ENCODE results near the gene INTS6. TPM values are rescaled to one million over a fixed set of nuclear protein-coding genes. Genes with fewer than 3 reads are reported as not detected.

Gene INTS6
- total RNA-seq, 2 experiments from 2014 or later = 48.9 to 52.0 TPM

GRCh38 chr13:51325837-51326236, 127.0 kb downstream of the INTS6 start:
- Mint-ChIP-seq H3K4me3 (no peak overlapping the region), H3K9me3 (ENCODE audit: insufficient read depth) (no peaks in the 10 kb centered on the region), H3K4me1 (ENCODE audit: low read depth) (peaks cover 4% of the 10 kb centered on the region), H3K27ac (no peak overlapping the region), H3K36me3 (ENCODE audit: low read depth) (no peaks in the 10 kb centered on the region), H3K27me3 (ENCODE audit: low read depth) (no peaks in the 10 kb centered on the region)
- CTCF ChIA-PET = no interaction called here
- ATAC-seq (no peak), DNase-seq (no peak)
- POLR2A ChIA-PET = interaction anchor here (0.6 kb wide), 1 partner anchor 304 kb away, joined by 3 read pairs; no protein-coding TSS in a partner anchor

DNA sequence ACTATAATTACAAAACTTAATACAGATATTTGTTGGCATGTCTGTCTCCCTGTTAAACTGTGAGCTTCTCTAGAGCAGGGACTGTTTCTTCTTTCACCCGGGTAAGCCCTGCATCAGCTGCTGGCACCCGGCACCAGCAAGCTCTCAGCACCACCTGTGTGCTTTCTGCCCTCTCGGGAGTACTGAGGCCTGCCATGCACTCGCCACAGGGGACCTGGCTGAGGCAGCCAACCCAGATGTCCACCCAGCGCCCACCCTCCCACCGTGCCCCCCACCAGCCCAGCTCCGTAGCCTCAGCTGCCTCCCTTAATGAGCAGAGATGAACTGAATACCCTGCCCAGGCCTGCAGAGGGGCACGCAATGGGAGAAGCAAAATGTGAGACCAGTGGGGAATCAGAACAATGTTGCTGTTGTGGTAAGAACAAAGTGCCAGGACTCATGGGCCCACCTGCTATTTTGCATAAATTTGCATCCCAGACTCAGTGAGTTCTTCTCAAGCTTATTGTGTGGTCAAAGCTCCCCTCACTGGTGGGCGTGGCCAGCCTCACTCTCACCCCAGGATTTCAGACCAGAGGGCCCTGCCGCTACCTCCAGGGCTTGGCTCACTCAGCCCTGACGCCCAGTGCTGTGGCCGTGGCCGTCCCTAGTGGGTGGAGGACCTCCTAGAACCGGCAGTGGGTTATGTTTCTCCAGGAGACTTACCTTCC, 128.0 kb downstream of the INTS6 start:
- ChIA-PET CTCF (no interaction called here), POLR2A (interaction anchor here (0.6 to 0.7 kb wide), 2 partner anchors 13 to 305 kb away, joined by 3 read pairs; no protein-coding TSS in a partner anchor)
- Mint-ChIP-seq H3K4me1 (ENCODE audit: low read depth) (no peaks in the 10 kb centered on the region), H3K9me3 (ENCODE audit: insufficient read depth) (no peaks in the 10 kb centered on the region), H3K27ac (no peak overlapping the region), H3K4me3 (no peak overlapping the region), H3K27me3 (ENCODE audit: low read depth) (no peaks in the 10 kb centered on the region), H3K36me3 (ENCODE audit: low read depth) (no peaks in the 10 kb centered on the region)
- ATAC-seq (no peak), DNase-seq (no peak)

DNA sequence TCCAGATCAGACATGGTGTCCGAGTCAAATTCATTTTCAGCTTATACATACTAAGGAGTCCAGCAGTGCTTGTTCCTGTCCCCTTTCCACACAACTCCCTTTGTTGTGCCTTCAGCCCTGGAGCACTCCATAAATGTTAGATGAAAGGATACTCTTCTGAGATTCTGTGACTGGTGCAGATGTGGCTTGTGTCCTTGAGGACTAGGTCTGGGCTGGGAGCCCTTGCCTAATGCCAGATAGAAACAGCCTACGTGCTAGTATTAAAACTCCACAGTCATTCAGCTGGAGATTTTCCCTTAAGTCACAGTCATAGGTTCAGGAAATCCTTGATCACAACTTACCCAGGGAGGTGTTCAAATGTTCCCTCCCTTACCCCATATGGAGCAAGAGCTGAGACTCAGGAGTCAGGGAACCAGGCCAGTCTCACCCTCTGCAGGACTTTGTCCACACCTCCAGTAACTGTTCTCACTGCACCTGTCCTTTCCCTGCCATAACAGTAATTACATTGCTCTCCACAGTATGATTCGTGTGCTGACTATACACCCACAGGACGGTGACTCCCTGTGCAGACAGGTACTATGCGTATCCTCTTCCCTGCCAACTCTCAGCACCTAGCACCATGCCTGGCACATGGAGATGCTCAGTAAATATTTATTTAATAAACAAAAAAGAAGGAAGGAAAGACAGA, 128.9 kb downstream of the INTS6 start:
- ChIA-PET POLR2A (no interaction called here), CTCF (no interaction called here)
- Mint-ChIP-seq H3K36me3 (ENCODE audit: low read depth) (no peaks in the 10 kb centered on the region), H3K27ac (no peak overlapping the region), H3K27me3 (ENCODE audit: low read depth) (no peaks in the 10 kb centered on the region), H3K9me3 (ENCODE audit: insufficient read depth) (no peaks in the 10 kb centered on the region), H3K4me3 (no peak overlapping the region), H3K4me1 (ENCODE audit: low read depth) (no peaks in the 10 kb centered on the region)
- DNase-seq = no peak
- no peak for ATAC-seq

- ATAC-seq = no peak
- DNase-seq = no peak
- POLR2A ChIA-PET = no interaction called here
- Mint-ChIP-seq H3K36me3 (ENCODE audit: low read depth) (no peaks in the 10 kb centered on the region), H3K9me3 (ENCODE audit: insufficient read depth) (no peaks in the 10 kb centered on the region), H3K4me3 (no peak overlapping the region), H3K27ac (no peak overlapping the region), H3K27me3 (ENCODE audit: low read depth) (no peaks in the 10 kb centered on the region), H3K4me1 (ENCODE audit: low read depth) (no peaks in the 10 kb centered on the region)
- CTCF ChIA-PET = interaction anchor here (0.9 to 2.6 kb wide), 2 partner anchors 37 to 475 kb away, joined by 3 to 7 read pairs; no protein-coding TSS in a partner anchor
Observed at GRCh38 chr13:51322826-51323225, 130.0 kb downstream of the INTS6 start.

DNA sequence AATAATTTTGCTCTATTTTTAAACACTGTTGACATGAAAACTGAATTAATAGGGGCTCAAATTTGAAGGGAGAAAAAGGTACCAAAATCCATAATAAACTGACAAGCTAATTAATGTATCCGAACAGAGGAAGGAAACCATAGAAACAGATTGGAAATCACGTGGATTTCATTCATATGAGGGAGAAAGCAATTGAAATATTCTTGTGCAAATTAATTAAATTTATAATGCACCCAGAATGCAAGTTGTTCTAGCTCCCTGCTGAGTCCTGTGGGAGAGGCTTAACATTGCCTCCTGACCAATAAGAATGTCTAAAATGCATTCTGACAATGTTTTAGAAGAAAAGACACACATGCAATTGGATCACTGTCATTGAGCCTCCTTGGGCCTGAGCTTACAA, 131.0 kb downstream of the INTS6 start:
- Mint-ChIP-seq H3K4me1 (ENCODE audit: low read depth) (no peaks in the 10 kb centered on the region), H3K36me3 (ENCODE audit: low read depth) (no peaks in the 10 kb centered on the region), H3K4me3 (no peak overlapping the region), H3K27me3 (ENCODE audit: low read depth) (no peaks in the 10 kb centered on the region), H3K9me3 (ENCODE audit: insufficient read depth) (no peaks in the 10 kb centered on the region), H3K27ac (no peak overlapping the region)
- no peak for ATAC-seq
- DNase-seq = no peak
- POLR2A ChIA-PET = no interaction called here
- CTCF ChIA-PET = interaction anchor here (0.9 to 2.6 kb wide), 2 partner anchors 36 to 476 kb away, joined by 3 to 7 read pairs; no protein-coding TSS in a partner anchor

GRCh38 chr13:51318876-51319275, 134.0 kb downstream of the INTS6 start:
- ATAC-seq = no peak
- no peak for DNase-seq
- Mint-ChIP-seq H3K27ac (no peak overlapping the region), H3K4me3 (no peak overlapping the region), H3K27me3 (ENCODE audit: low read depth) (no peaks in the 10 kb centered on the region), H3K36me3 (ENCODE audit: low read depth) (no peaks in the 10 kb centered on the region), H3K4me1 (ENCODE audit: low read depth) (no peaks in the 10 kb centered on the region), H3K9me3 (ENCODE audit: insufficient read depth) (no peaks in the 10 kb centered on the region)
- ChIA-PET CTCF (no interaction called here), POLR2A (interaction anchor here (0.5 kb wide), 1 partner anchor 36 kb away, joined by 3 read pairs; no protein-coding TSS in a partner anchor)

DNA sequence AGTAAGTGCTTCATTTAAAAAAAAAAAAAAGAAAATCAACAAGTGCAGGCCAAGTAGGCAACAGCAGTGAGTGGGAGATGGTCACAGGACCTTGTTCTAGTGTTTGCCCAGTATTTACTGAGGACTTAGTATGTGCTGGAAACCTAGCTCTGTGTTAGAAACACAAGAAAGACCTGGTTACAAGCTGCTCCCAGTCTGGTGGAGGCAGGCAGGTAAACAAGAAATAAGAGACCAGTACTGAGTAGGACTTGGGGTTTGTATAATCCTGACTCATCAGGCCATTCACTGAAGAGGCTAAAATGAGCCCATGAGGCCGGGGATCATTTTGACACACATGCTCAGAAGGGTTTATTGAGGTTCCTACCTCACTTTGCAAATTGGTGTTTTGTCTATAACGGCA, 134.8 kb downstream of the INTS6 start:
- no peak for DNase-seq
- H3K4me3 Mint-ChIP-seq = no peak overlapping the region
- no peaks in the 10 kb centered on the region for H3K4me1 Mint-ChIP-seq (ENCODE audit: low read depth)
- H3K36me3 Mint-ChIP-seq (ENCODE audit: low read depth) = no peaks in the 10 kb centered on the region
- POLR2A ChIA-PET = no interaction called here
- CTCF ChIA-PET = no interaction called here
- H3K27me3 Mint-ChIP-seq (ENCODE audit: low read depth) = no peaks in the 10 kb centered on the region
- H3K27ac Mint-ChIP-seq = no peak overlapping the region
- ATAC-seq = no peak
- no peaks in the 10 kb centered on the region for H3K9me3 Mint-ChIP-seq (ENCODE audit: insufficient read depth)

GRCh38 chr13:51317262-51317661, 135.6 kb downstream of the INTS6 start:
- no peaks in the 10 kb centered on the region for H3K9me3 Mint-ChIP-seq (ENCODE audit: insufficient read depth)
- no peaks in the 10 kb centered on the region for H3K36me3 Mint-ChIP-seq (ENCODE audit: low read depth)
- DNase-seq = no peak
- H3K4me3 Mint-ChIP-seq = no peak overlapping the region
- CTCF ChIA-PET = interaction anchor here (0.7 kb wide), 1 partner anchor 31 kb away, joined by 3 read pairs; no protein-coding TSS in a partner anchor
- POLR2A ChIA-PET = no interaction called here
- no peak overlapping the region for H3K27ac Mint-ChIP-seq
- no peaks in the 10 kb centered on the region for H3K4me1 Mint-ChIP-seq (ENCODE audit: low read depth)
- no peak for ATAC-seq
- peaks cover under 1% of the 10 kb centered on the region for H3K27me3 Mint-ChIP-seq (ENCODE audit: low read depth)

DNA sequence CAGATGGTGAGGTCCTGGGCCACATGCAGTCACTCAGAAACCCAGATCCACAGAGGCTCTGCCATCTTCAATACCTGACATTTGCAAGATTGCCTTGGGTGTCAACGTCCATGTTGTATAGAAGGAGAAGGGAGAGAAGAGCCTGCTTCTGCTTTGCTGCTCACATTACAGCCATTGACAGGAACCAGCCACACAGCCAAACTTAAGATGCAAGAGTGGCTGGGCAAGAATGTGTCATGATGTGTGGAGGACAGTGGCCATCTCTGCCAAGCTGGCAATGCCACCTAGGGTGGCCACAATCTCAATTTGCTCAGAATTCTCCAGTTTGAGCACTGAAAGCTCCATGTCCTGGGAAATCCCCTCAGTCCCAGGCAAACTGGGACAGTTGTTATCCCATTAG, 139.2 kb downstream of the INTS6 start:
- DNase-seq (no peak), ATAC-seq (no peak)
- Mint-ChIP-seq H3K27me3 (ENCODE audit: low read depth) (peaks cover 10% of the 10 kb centered on the region), H3K4me3 (no peak overlapping the region), H3K9me3 (ENCODE audit: insufficient read depth) (no peaks in the 10 kb centered on the region), H3K36me3 (ENCODE audit: low read depth) (no peaks in the 10 kb centered on the region), H3K4me1 (ENCODE audit: low read depth) (no peaks in the 10 kb centered on the region), H3K27ac (no peak overlapping the region)
- POLR2A ChIA-PET = no interaction called here
- CTCF ChIA-PET = interaction anchor here (1.2 kb wide), 1 partner anchor 27 kb away, joined by 5 read pairs; no protein-coding TSS in a partner anchor

DNA sequence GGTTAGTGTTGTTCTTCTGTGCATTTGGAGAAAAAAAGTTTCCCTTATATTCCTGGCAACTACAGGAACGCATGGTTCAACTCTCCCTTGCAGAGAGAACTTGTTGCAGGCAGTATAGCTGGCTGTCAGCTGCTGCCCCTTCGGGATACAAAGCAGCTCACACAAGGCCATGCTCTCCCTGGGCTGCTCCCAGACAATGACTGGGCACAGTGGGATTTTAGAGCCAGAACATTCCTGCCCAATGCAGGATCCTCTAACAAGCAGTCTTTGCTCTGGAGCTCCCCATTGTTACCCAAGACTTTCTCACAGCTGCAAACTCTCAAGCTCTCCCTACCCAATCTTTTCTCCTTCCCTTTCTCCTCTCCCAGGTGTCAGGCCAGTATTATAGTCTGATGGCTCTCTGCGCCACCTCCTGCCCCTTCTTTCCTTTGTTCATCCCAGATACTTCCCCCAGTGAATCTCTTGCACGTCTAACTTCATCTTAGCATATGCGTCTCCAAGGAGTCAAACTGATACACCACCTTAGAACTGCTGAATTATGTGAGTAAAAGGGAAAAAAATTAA, 140.8 kb downstream of the INTS6 start:
- no peaks in the 10 kb centered on the region for H3K4me1 Mint-ChIP-seq (ENCODE audit: low read depth)

More for the DNA sequence above, 140.8 kb downstream of the INTS6 start:
- H3K36me3 Mint-ChIP-seq (ENCODE audit: low read depth) = no peaks in the 10 kb centered on the region
- H3K4me3 Mint-ChIP-seq = no peak overlapping the region
- POLR2A ChIA-PET = interaction anchor here (1.0 kb wide), 1 partner anchor 13 kb away, joined by 3 read pairs; no protein-coding TSS in a partner anchor
- CTCF ChIA-PET = interaction anchor here (1.8 kb wide), 1 partner anchor 25 kb away, joined by 9 read pairs; no protein-coding TSS in a partner anchor
- H3K27ac Mint-ChIP-seq = no peak overlapping the region
- no peaks in the 10 kb centered on the region for H3K9me3 Mint-ChIP-seq (ENCODE audit: insufficient read depth)
- ATAC-seq = no peak
- no peak for DNase-seq
- H3K27me3 Mint-ChIP-seq (ENCODE audit: low read depth) = peaks cover 14% of the 10 kb centered on the region
